Neural progenitor cell (in vitro differentiated cells): ENCODE data around the gene LPCAT2.

Experiments used
- CTCF ChIP-seq: fragments of 200-600 bp; sonication (generic); IDR thresholded peaks from 2 replicates; pipeline ENCODE4 v1.5.1; 2017; ENCODE audit warnings: antibody characterized with exemption, mild to moderate bottlenecking
- EZH2 ChIP-seq: fragments of 200-600 bp; sonication (generic); IDR thresholded peaks from 2 replicates; pipeline ENCODE4 v1.6.1; 2017; ENCODE audit warnings: antibody characterized with exemption, mild to moderate bottlenecking, moderate library complexity
- EZH2phosphoT487 ChIP-seq: fragments of 200-600 bp; sonication (generic); IDR thresholded peaks from 2 replicates; pipeline ENCODE4 v1.6.1; 2017; ENCODE audit warnings: antibody characterized with exemption

- TF ChIP-seq CTCF (no peak), EZH2 (no peak), EZH2phosphoT487 (no peak)
Measured at GRCh38 chr16:55527885-55528284, 19.0 kb downstream of the LPCAT2 start.
